HG02571 (cell line): Measurements from ENCODE around the gene PLA2R1.

Source experiments
- ATAC-seq: cut with Tn5 transposase; IDR thresholded peaks from one replicate; pipeline ENCODE4 v1.9.1; 2021; ENCODE audit warnings: mild to moderate bottlenecking, moderate library complexity; ENCODE audit not compliant: unreplicated experiment

The PLA2R1 gene

DNA sequence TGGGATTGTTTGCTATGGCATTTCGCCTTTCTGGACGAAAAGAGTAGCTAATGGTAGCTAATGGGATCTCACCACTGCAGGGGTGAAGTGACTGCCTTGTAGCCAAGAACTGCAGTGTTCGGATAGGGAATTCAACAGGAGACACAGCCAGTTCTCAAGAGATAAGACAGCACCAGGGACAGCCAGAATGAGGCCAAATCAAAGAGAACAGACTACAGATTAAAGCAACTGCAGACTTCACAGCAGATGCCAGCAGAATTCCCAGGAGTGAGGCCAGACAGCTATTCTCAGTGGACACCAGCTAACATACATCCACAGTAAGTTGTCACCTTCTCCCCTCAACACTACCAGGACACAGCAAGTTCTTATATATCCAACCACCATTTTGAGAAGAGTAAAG lies 124.0 kb downstream of the PLA2R1 start:
- no peak for ATAC-seq

- no peak for ATAC-seq
Observed at GRCh38 chr2:159936471-159936870, 125.9 kb downstream of the PLA2R1 start.

DNA sequence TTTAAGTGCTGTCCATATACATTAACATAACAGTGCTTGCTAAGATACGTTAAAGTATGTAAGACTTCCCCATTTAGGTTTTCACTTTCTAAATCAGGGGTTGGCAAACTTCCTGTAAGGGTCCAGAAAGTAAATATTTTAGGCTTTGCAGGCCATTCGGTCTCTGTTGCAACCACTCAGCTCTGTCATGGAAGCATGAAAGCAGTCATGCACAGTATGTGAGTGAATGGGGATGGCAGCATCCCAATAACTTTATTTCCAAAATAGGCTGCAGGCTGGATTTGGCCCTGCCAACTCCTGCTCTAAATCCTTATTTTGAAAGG lies 128.7 kb downstream of the PLA2R1 start:
- peak; percentile 86 for ATAC-seq

GRCh38 chr2:159933040-159933726 lies 129.2 kb downstream of the PLA2R1 start:
- no peak for ATAC-seq

DNA sequence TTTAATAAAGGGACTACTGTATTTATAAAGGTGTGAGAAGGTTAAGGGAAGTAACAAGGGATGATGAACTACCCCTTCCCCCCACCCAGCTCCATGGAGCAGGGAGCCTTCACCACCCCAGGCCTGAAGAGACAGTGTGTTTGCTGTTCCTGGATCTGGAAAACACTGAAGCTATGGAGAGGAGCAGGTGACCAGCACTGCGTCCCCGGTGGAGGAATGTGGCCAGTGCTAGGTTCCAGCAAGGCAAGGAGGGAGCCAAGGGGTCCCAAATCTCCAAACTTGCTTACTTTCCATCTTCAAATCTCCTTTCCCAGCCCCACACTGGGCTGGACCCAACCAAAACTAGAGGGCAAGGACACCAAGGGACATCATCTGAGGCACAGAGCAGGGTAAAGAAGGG lies 135.7 kb downstream of the PLA2R1 start:
- ATAC-seq: no peak

DNA sequence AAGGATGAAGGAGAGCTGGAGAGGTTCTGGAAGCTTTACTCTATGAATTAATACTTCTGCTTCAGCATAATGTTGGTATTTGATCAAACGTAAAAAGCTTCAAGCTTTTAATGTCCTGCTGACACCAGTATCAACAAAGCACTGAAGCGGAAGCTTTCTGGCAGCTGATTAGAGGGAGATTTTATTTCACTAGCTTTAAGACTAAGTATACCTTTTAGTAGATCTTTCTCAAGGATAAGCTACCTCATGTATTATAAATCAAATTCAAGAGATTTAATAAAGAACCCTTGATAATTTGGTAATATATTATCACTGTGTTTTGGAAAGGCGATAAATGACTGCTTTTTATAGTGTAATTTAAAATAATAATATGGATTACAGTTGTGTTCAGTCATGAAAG lies 136.4 kb downstream of the PLA2R1 start:
- ATAC-seq: no peak

DNA sequence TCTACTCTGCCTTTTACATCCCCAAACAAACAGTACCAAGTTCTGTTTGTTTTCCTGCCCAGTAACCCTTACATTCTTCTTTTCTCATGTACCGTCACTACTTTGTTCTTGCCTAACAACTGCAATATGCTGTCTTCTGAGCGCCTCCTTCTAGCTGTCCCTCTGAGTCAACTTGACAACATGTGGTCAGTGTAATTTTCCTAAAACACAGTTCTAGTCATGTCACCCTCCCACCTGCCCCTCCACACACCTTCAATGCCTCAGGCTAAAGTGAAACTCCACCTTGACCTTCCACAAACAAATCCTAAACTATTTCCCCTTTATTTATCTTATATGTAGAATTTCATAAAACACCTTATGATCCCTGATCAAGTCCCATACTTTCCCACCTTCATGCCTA lies 139.9 kb downstream of the PLA2R1 start:
- ATAC-seq: peak; percentile 79

GRCh38 chr2:159921752-159922404 lies 140.5 kb downstream of the PLA2R1 start:
- ATAC-seq: peak; percentile 84

GRCh38 chr2:159916511-159916910 lies 145.9 kb downstream of the PLA2R1 start:
- no peak for ATAC-seq

- ATAC-seq: no peak
Observed at GRCh38 chr2:159913900-159914299, 148.5 kb downstream of the PLA2R1 start.

- no peak for ATAC-seq
Observed at GRCh38 chr2:159912580-159912979, 149.8 kb downstream of the PLA2R1 start.

- ATAC-seq: no peak
Observed at GRCh38 chr2:159910951-159911350, 151.5 kb downstream of the PLA2R1 start.

DNA sequence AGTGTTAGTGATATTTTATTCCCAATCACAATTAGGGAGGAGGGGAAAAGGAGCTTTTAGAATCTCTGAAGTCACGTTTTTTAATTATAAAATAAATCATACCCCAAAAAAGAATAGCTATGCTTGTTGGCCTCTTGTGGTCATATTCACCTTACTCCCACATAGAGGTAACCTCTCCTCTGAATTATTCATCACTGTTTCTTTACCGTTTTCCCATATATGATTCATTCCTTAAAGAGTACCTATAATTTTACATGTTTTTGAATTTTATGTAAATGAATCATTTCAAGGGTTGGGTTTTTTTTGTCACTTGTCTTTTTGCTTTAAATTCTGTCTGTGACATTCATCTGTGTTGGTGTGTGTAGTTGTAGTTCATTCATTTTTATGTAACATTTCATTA lies 153.8 kb downstream of the PLA2R1 start:
- no peak for ATAC-seq

DNA sequence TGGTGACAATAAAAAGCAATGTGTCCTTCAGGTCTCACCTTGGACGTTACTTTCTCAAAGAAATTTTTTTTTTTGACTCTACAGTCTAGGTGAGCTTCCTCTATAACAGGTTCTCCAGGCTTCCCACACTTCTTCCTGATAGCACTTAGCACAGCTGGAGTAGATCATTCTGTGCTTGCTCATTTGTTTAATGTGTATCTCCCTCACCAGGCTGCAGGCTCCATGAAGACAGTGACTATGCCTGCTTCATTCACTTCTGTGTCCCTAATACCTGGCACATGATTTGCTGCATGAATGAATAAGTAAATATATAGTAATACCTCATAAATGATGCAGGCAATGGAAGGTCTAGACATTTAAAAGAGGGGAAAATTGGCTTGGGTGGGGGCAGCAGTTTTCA lies 154.5 kb downstream of the PLA2R1 start:
- no peak for ATAC-seq

GRCh38 chr2:159905926-159906714 lies 156.3 kb downstream of the PLA2R1 start:
- no peak for ATAC-seq

DNA sequence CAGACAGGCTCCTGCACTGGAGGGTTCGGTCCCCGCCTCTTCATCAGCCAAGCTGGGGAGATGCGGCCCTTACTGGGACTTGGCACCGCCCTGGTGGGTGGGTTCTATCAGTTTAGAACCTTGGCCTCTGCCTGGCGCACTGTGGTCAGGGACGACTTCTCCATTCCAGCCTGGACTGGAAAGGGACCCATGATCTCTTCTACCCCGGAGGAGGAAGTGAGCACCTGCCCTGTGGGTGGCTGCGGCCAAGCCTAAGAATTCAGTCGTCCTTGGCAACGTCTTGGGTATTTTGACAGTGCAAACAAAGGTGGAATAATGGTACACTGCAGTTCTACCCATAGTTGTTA lies 157.5 kb downstream of the PLA2R1 start:
- peak; percentile 46 for ATAC-seq

DNA sequence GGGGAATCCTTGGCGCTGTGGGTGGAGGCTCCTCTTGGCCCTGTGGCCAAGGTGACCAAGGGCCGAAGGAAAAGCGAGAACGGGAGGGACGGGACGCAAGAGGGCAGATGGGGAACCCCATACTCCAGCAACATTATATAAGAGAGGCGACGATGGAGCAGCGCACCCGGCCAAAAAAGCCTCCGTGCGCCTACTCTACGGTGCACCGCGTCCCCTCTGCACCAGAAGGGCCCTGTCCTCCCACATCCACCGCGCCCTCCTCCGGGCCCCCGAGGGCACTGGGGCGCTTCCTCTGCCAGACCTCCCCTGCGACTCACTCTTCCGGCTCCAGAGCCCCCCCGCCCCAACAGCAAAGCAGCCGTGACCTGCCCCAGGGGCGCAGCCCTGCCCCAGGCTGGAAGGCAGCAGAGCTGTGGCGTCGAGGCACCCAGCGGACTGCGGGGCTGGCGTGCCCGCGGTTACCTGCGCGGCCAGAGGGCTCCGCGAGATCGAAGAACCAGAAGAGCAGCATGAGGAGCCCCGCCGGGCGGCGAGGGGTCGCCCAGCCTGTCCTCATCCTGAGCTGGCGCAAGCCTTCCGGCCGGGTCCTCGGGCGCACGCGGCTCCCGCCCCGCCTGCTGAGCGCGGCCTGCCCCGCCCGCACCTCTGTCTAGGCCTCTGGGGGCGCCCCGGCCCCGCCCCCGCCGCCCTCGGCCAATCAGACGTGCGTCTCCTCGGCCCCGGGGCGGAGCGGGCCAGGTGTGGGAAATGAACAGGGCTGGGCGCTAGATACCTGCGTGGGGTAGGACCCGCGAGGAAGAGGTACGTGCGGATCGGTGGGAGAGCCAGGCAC lies 158.1 kb downstream of the PLA2R1 start, which contains the start of gene LY75:
Gene LY75 (minus strand): TSS at position 630 of the 832 bp plus-strand sequence.
- peak; percentile 85 for ATAC-seq

- peak; percentile 34 for ATAC-seq
Observed at GRCh38 chr2:159903443-159904126, 158.8 kb downstream of the PLA2R1 start.

GRCh38 chr2:159902722-159903121 lies 159.7 kb downstream of the PLA2R1 start:
- no peak for ATAC-seq

GRCh38 chr2:159900343-159900742 lies 162.1 kb downstream of the PLA2R1 start:
- ATAC-seq: no peak

DNA sequence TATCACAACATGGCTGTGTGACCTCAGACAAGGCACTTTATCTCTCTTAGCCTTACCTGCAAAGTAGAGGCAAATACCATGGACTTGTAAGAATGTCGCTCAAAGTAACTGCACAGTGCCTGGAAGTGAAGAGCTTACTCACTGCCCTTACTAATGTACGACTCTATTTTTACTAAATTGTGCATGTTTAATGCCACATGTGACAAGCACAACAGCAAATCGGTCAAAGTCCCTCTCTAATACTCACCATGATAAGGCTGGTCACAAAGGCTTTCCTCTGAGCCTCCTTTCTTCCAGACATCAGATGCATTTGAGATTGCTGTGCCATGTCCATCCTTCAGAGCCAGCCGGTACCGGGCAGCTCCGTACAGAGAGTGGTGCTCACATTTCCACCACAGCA lies 164.0 kb downstream of the PLA2R1 start:
- no peak for ATAC-seq
